HFF-Myc (cell line): ENCODE measurements around the gene NAB1.

Experiments used
- DNase-seq: peaks from one replicate; pipeline ENCODE4 v3.0.0-alpha.2; 2011; ENCODE audit warnings: low read depth; ENCODE audit errors: extremely low read depth
- H3K4me3 ChIP-seq: replicated peaks from 2 replicates; pipeline ENCODE4 v1.5.1; 2011; ENCODE audit warnings: low read depth, mild to moderate bottlenecking, control low read depth, low read length
- CTCF ChIP-seq: IDR thresholded peaks from 2 replicates; pipeline ENCODE4 v1.5.1; 2012; ENCODE audit warnings: mild to moderate bottlenecking, low read depth, low read length, control low read depth; ENCODE audit errors: missing control alignments

NAB1 gene

GRCh38 chr2:190682168-190682567 is 33.3 kb downstream of the NAB1 start:
- no peak overlapping the region for H3K4me3 ChIP-seq
- DNase-seq = no peak
- no peak for TF ChIP-seq CTCF

GRCh38 chr2:190683802-190684201 is 34.9 kb downstream of the NAB1 start:
- no peak overlapping the region for H3K4me3 ChIP-seq
- no peak for DNase-seq
- no peak for TF ChIP-seq CTCF

GRCh38 chr2:190684931-190685330 is 36.0 kb downstream of the NAB1 start:
- no peak for TF ChIP-seq CTCF
- no peak overlapping the region for H3K4me3 ChIP-seq
- DNase-seq = no peak

GRCh38 chr2:190685333-190685732 is 36.5 kb downstream of the NAB1 start:
- no peak for DNase-seq
- no peak overlapping the region for H3K4me3 ChIP-seq
- no peak for TF ChIP-seq CTCF

GRCh38 chr2:190693533-190694232 is 44.8 kb downstream of the NAB1 start:
- no peak for TF ChIP-seq CTCF
- no peak overlapping the region for H3K4me3 ChIP-seq
- DNase-seq = no peak

- no peak for DNase-seq
- H3K4me3 ChIP-seq = no peak overlapping the region
- TF ChIP-seq CTCF = no peak
These were observed 45.6 kb downstream of the NAB1 start for GRCh38 chr2:190694479-190694878.

- peak; percentile 39 for DNase-seq
- no peak for TF ChIP-seq CTCF
- H3K4me3 ChIP-seq = no peak overlapping the region
These were observed 46.9 kb downstream of the NAB1 start for GRCh38 chr2:190695739-190696138.
